ENCODE data around the gene CDKN2C.

DNA sequence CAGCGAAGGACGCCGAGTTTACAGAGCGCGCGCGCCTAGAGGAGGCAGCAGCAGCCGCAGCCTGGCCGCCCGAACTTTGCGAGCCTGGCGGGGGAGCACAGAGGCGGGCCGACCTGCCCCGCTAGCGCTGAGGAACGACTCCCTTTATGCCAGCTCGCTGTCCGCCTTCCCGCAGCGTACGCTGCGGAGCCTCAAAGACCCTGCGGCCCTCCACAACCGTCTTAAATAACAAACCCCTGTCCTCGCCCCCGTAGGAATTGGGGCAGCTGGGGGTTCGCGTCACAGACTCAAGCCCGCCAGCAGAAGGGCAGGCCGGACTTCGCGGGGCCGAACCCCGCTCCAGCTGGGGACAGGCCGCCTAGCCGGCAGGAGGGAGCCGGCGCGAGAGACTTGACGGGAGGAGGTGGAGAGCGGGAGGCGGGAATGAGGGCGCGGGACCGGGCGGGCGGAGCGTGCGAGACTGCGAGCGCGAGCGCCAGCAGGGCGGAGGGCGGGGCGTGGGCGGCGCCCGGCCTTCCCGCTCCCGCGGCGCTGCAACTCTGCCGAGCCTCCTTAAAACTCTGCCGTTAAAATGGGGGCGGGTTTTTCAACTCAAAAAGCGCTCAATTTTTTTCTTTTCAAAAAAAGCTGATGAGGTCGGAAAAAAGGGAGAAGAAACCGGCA, 1.8 kb upstream of the CDKN2C start:
- TF ChIP-seq POLR2A (IDR thresholded peaks at IDR 0.05; ENCODE audit: low read depth, low read length) (no peak), SPI1 (IDR thresholded peaks at IDR 0.05; ENCODE audit: low read depth, low read length) (no peak), TAF1 (IDR thresholded peaks at IDR 0.05; ENCODE audit: low read depth, low read length) (no peak), POLR2AphosphoS5 (IDR thresholded peaks at IDR 0.05; ENCODE audit: low read depth, low read length) (no peak)

Measured in GM12891 (cell line).